Measurements from ENCODE around the gene PAN2. TPM values are rescaled to one million over a fixed set of nuclear protein-coding genes. Genes with fewer than 3 reads are reported as not detected.

The PAN2 gene
- total RNA-seq, 1 donor from 2014 or later = 45.3 TPM

DNA sequence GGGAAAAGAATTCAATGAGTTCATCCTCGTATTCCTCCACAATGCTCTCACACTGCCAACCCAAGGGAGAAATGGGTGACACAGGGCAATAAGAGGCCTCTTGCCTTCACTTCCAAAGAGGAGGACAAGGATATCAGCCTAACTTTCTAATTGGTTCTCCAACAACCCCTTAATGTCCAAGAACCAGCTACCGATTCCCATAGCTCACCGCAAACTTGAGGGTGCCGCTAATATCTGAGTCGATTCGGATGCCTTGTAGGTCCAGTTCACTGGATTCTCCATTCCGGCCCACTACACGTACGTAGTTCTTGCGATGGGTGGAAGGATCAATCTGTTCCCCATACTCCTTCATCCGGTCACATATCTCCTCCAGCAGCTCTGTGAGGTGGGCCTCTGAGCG is 22.8 kb downstream of the PAN2 start:
- Histone ChIP-seq H3K27me3 (no peaks in the 10 kb centered on the region), H3K4me3 (no peak overlapping the region), H3K9me3 (no peaks in the 10 kb centered on the region), H3K27ac (no peak overlapping the region), H3K4me1 (peaks cover 7 to 10% of the 10 kb centered on the region in 2 donors), H3K36me3 (peaks cover 41 to 44% of the 10 kb centered on the region in 2 donors)
- TF ChIP-seq, protein P1, sequence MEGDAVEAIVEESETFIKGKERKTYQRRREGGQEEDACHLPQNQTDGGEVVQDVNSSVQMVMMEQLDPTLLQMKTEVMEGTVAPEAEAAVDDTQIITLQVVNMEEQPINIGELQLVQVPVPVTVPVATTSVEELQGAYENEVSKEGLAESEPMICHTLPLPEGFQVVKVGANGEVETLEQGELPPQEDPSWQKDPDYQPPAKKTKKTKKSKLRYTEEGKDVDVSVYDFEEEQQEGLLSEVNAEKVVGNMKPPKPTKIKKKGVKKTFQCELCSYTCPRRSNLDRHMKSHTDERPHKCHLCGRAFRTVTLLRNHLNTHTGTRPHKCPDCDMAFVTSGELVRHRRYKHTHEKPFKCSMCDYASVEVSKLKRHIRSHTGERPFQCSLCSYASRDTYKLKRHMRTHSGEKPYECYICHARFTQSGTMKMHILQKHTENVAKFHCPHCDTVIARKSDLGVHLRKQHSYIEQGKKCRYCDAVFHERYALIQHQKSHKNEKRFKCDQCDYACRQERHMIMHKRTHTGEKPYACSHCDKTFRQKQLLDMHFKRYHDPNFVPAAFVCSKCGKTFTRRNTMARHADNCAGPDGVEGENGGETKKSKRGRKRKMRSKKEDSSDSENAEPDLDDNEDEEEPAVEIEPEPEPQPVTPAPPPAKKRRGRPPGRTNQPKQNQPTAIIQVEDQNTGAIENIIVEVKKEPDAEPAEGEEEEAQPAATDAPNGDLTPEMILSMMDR (IDR thresholded peaks at IDR 0.05) = no peak
- DNase-seq (ENCODE audit: low spot score in 2 of 2) = no peak
- intact Hi-C loops (cut with DNase I) = no loop called here

DNA sequence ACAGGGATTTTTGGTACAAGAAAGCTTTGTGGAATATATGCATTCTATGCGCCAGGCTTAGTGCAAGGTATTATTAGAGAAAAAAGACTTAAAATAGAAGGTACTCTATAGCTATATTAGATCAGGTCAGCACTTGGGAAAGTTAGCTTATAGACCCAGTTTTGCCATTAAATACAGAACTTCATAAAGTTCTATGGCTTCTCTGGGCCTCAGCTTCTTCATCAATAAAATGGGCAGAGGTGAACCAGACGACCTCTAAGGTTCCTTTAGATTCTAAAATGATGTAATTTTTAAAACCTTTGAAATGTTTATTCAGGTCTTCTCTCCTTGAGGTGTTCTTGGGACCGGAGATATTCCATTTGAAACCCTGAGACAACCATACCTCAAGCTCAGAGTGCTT is 25.1 kb downstream of the PAN2 start:
- H3K4me1 ChIP-seq = no peaks in the 10 kb centered on the region
- H3K27ac ChIP-seq = no peak overlapping the region
- H3K4me3 ChIP-seq = no peak overlapping the region
- H3K36me3 ChIP-seq = peaks cover 35 to 54% of the 10 kb centered on the region in 2 donors
- intact Hi-C loops (cut with DNase I) = no loop called here
- DNase-seq (ENCODE audit: low spot score in 2 of 2) = no peak
- H3K9me3 ChIP-seq = no peaks in the 10 kb centered on the region
- TF ChIP-seq, protein P1 (IDR thresholded peaks at IDR 0.05) = no peak
- H3K27me3 ChIP-seq = no peaks in the 10 kb centered on the region

- no peak overlapping the region for H3K27ac ChIP-seq
- DNase-seq (ENCODE audit: low spot score in 2 of 2) = no peak
- H3K27me3 ChIP-seq = no peaks in the 10 kb centered on the region
- H3K36me3 ChIP-seq = peaks cover 35 to 53% of the 10 kb centered on the region in 2 donors
- no peaks in the 10 kb centered on the region for H3K9me3 ChIP-seq
- TF ChIP-seq, protein P1 (IDR thresholded peaks at IDR 0.05) = no peak
- H3K4me1 ChIP-seq = no peaks in the 10 kb centered on the region
- intact Hi-C loops (cut with DNase I) = no loop called here
- no peak overlapping the region for H3K4me3 ChIP-seq
These were observed 26.4 kb downstream of the PAN2 start for GRCh38 chr12:56307221-56307965.

DNA sequence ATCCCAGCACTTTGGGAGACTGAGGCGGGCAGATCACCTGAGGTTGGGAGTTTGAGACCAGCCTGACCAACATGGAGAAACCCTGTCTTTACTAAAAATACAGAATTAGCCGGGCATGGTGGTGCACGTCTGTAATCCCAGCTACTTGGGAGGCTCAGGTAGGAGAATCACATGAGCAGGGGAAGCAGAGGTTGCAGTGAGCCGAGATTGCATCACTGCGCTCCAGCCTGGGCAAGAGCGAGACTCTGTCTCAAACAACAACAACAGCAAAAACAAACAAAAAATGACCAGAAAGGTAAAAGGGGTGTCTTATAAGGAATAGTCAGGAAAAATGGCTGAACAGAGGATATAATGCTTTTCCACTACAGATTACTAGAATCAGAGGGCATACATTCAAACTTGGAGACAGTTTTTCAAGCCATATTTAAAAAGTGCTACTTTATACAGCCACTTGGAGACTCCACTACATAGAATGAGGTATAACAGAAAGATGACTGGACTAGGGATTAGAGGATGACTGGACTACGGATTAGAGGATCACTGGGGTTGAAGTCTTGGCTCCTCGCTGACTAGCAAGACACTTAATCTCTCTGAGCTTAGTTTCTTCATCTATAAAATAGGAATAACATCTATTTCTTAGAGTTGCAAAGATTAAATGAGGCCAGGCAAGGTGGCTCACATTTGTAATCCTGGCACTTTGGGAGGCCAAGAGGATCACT is 28.8 kb downstream of the PAN2 start:
- Histone ChIP-seq H3K27me3 (no peaks in the 10 kb centered on the region), H3K36me3 (peaks cover 27 to 44% of the 10 kb centered on the region in 2 donors), H3K4me1 (peaks cover 0 to 9% of the 10 kb centered on the region in 2 donors), H3K27ac (no peak overlapping the region), H3K9me3 (no peaks in the 10 kb centered on the region), H3K4me3 (no peak overlapping the region)
- DNase-seq (ENCODE audit: low spot score in 2 of 2) = no peak
- intact Hi-C loops (cut with DNase I) = no loop called here
- TF ChIP-seq, protein P1 (IDR thresholded peaks at IDR 0.05) = no peak

- Histone ChIP-seq H3K4me3 (no peak overlapping the region), H3K27me3 (no peaks in the 10 kb centered on the region), H3K4me1 (peaks cover 0 to 10% of the 10 kb centered on the region in 2 donors), H3K9me3 (no peaks in the 10 kb centered on the region), H3K36me3 (peaks cover 20 to 41% of the 10 kb centered on the region in 2 donors), H3K27ac (no peak overlapping the region)
- DNase-seq (ENCODE audit: low spot score in 2 of 2) = no peak
- TF ChIP-seq, protein P1 (IDR thresholded peaks at IDR 0.05) = no peak
- intact Hi-C loops (cut with DNase I) = no loop called here
These were observed 29.5 kb downstream of the PAN2 start for GRCh38 chr12:56304276-56304675.

Data from ascending aorta (tissue), 2 donors.